HG03103 (cell line): ENCODE data around the gene XPR1.
A peak's percentile ranks its signal among the peaks of the same experiment; 100 is the strongest.

Experiments used
- ATAC-seq: cut with Tn5 transposase; IDR thresholded peaks from one replicate; pipeline ENCODE4 v1.9.1; 2021; ENCODE audit warnings: low read depth; ENCODE audit not compliant: unreplicated experiment

XPR1 gene

DNA sequence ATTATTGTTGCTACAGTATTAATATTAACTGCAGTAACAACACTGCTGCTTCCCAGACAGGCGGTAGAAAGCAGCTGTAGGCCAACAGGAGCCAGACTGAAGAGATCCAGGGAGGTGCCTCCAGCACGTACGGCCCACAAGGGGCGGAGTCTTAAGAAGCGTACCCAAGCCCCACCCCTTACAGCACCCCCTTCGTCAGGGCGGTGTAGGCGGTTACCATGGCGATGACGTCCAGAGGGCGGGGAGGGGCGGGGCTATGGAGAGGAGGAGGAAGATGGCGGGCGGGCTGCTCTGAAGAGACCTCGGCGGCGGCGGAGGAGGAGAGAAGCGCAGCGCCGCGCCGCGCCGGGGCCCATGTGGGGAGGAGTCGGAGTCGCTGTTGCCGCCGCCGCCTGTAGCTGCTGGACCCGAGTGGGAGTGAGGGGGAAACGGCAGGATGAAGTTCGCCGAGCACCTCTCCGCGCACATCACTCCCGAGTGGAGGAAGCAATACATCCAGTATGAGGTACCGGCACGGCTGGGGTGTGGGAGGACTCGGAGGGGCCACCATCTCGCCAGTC is at the start of gene XPR1:
Gene XPR1 (plus strand): TSS at position 257 of the 560 bp plus-strand sequence. CDS start 180 bp downstream, at position 437.
- ATAC-seq, result peak; percentile 98

DNA sequence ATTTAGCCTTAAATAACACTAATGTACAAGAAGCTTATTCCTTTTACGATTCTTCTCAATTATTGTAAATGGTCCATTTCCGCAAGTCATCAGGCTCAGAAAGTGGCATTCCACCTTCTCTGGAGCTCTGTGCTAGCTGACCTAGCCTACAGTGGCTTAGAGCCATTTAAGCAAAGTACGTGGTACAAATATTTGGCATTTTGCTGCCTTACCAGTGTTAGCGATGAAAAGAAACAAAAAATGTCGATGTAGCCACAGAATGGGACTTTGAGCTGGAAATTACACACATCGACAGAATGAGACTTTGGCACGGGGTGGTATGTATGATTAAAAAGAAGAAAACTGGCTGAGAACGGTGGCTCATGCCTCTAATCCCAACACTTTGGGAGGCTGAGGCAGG is 47.0 kb upstream of the XPR1 start:
- ATAC-seq, result no peak

DNA sequence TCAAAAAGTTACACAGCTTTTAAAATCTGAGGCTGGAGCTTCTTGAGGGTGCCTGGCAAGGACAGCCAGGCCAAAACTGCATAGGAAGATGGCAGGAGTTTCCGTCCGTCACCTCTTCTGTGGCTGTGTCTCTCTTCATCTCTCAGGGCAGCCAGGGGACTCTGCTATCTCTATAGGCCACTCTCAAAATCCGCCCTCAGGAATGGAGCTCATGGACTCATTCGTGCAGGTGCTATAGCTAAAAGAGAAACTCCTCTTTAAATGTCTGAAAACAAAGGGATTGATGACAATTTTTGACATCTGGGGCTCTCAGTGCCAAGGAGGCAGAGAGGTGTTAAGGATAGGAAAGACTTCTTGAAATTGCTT is 45.8 kb upstream of the XPR1 start:
- ATAC-seq, result no peak

DNA sequence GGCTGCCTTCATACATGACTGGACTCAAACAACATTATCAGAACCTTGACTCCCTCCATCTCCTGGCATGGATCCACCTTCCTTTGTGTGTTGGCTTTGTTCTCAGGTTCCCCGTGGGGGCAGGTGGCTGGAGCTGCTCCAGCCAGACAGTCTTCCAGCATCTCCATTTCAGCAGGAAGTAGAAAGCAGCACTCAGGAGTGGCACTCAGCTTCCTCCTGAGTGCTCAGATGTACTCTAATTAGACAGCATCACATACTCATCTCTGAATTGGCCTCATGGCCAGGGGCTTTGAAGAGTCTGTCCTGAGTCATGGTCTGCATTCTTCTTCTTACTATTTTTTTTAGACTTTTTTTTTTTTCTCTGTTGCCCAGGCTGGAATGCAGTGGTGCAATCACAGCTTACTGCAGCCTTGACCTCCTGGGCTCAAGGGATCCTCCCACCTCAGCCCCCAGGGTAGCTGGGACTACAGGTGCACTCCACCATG is 45.1 kb upstream of the XPR1 start:
- ATAC-seq, result no peak

DNA sequence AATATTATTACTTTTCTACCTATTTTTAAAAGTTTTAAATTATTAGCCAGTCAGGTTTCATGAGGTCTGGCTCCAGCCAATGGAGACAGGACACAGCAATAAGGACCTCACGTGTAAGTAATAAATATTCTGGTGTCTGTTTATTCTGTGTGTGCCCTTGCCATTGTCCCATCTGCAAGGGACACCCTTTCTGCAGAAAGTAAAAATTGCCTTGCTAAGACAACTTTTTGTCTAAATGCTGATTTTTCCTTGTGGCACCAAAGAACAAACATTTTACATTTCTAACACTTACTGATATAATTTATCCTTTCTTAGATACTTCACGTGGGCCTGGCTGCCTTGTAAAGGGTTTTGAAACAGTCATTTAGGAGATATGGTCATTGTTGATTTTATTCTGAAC is 43.7 kb upstream of the XPR1 start:
- ATAC-seq, result no peak

DNA sequence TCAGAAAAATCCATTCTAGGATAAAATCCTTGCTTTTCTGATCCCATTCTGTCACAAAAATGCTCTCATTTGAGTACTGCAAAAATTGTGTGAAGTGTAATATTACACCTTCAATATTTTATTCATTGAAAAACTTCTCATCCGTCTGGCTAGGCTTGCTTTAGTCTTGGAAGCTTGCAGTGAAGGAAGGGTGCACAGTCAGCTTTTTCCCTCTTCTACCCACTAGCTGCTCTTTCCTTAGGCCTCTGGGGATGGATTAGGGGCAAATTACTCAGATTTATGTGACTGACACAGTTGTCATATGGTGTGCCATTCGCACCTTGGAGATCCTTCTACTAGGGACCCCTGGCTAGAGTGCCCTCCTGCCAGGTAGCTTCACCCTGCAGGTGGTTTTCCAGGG is 40.9 kb upstream of the XPR1 start:
- ATAC-seq, result no peak

DNA sequence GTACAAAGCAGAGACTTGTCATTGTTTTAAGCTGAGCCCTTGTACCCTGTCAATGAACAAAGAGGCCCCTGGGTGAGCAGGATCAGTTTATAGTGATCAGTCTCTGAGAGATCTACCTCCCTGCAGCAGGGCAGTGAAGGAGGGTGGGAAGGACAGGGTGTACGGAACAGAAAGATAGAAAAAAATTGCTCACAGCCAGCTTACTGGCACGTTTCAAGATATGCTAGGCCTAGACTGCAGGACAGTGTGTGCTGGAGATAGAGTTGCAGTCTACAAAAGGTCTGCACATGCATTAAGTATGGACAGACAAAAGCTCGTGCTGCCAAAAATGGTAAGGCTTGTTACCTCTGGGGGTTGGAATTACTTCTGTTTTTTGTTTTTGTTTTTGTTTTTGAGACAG is 38.4 kb upstream of the XPR1 start:
- ATAC-seq, result no peak

DNA sequence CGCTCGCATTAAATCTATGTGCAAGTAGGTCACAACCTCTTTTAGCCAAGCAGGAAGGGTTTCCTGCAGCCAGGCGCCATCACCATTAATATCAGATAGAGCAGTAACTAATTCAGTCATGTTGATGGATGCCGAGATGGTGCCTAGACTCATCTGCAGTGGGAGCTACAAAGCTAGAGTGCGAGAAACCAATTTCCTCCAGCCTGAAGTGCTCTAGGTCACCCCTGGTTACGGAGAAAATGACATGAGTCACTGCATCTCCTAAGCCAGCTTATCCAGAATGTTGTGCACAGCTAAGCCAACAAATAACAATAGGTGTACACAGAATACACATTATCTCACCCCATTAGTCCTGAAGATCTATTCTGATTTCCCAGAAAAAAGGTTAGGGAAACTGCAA is 37.1 kb upstream of the XPR1 start:
- ATAC-seq, result no peak

DNA sequence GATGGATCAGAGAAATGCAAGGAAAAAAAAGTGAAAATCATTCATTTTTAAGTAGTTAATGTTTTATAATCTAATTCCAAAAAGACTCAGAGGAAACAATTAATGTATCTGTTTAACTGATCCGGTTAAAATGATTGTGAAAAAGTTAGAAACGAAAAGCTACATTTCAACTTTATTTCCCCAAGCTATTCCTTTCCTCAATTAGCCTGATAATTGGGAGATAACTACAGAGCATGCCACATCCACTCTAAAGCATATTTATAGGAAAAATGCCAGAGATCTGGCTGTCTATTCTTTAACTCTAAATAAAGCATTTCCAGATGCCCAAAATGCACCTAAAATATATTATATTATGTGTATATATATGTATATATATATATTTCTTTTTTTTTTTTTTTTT is 35.9 kb upstream of the XPR1 start:
- no peak for ATAC-seq

DNA sequence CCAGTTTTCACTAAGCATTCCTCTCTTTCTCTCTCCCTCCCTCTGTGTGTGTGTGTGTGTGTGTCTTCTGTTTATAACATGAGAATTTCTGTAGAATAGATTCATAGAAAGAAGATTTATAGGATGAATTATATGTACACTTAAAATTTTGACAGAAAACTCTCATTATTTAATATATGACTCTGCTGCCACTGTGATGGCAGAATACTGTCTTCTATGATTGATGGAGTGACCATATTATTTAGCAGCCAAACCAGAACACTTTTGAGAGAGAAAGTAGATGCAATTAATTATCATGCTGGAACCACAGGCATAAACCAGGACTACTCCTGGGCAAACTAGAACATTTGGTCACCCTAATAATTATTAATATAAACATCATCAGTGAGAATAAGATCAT is 34.3 kb upstream of the XPR1 start:
- no peak for ATAC-seq

DNA sequence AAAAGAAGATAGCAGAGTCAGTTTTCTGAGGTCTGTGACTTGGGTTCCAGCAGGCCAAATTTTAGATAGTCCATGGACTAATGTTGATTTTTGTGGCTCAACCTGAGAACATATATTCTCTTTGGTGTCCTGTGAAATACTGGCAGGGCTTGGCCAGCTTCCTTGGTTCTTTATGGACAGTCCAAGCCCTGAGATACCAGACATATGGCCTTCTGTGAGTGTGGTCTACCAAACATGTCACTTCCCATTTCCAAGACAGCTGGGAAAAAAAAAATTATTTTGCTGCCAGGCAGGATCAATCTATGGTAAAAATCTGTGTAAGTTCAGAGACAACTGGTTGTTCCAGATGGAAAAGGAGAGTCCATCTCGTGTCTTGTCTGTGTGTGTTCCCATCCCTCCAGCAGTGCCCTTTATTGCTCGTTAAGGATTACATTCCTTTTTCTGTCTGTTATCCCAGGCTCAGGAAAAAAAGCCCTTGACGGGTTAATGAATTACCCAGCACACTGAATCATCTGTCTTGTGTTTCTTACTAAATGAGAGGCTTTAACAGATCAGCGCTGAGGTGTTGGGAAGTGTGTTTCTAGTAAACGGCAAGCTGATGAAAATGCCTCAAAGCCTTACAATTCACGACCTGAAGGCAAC is 33.4 kb upstream of the XPR1 start:
- no peak for ATAC-seq

DNA sequence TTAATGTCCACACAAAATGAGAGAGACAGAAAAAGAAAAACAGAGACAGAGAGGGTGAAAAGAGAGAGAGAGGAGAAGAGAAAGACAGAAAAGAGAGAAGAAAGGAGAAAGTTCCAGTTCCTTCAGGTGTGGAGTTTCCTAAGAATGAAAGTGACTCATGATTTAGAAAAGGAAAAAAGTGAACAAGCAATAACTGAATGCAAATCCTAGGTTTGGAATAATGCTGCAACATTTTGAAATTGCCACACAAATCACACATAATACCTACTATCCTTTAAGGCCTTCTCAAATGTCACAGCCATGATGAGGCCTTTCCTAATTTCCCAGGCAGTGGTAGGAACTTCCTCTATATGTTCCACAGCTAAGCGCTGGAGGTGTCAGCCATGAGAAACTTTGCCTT is 31.5 kb upstream of the XPR1 start:
- no peak for ATAC-seq

DNA sequence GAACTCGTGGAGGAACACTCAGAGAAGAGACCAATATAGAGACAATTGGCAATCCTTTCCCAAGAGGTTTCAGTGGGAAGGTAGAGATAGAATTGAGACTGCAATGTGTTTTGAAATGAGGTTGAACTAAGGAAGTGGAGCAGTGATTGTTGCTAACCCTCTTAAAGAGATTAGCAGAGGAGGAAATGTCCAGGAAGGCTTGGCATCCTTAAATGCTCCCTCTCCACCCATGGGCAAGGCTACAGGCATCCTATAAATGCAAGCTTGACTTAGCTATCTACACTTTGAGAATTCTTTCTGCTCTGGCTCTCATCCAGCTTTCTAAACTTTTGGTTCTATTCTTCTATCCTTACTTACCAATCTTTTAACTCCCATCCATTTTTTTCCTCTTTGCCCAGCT is 30.3 kb upstream of the XPR1 start:
- no peak for ATAC-seq

DNA sequence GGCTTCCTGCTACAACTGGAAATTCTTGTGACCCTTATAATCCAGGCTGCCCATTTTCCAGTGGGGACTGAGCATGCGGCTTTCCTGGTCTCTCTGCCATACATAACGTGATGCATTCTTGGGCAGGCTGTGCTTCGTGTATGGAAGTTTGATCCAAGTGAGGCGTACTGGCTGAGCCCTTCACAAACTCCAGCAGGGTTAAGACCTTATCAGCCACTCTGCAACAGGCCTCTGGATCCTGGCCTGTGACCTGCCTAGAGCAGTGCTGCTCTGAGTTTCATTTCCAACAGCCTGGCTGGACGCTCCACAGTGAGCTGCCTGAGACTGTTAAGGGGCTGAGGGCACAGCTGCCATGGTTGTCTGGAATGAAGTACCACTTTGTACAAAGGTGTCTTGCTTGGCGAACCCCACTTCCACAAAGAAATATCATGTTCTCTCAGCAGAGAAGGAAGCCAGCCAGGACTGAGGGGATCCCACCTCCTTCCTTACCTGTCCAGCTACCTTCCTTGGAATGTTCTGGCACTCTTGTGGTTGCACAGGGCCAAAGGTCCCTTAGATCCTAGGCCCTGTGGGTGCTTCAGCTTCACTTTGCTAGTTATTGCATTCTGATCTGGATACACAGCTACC is 28.5 kb upstream of the XPR1 start:
- ATAC-seq, result no peak

DNA sequence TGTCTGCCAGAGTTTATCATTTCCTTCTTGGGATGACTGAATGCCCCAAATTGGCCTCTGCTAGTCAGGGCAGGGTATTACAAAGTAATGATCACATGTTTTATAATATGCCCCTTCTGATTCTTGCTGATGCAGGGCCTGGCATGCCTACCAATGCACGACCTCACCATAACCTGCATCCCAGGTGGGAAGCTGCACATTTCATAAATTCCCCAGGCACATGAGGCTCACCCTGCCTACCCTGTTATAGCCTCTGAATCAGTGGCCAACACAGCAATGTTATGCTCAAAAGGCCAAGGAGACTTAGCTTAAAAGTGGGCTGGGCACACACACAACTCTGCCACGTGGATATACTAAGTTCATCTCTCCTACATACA is 28.0 kb upstream of the XPR1 start:
- no peak for ATAC-seq

DNA sequence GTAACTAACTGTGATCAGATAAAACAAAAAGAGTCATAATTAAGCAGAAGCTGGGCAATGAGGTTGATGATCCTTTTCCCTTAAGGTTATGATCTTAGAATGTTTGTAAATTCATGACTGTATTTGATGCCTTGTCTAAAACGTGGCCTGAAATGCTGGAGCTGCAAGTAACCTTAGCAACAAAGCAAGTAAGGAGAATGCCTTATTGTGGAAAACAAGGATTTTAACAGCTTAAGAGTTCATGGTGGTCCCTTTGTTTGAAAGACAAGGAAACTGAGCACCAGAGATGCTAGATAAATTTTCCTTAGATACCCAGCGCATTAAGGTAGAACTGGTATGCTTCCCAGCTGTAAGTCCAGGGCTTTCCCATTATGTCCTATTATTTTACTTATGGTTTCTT is 25.7 kb upstream of the XPR1 start:
- no peak for ATAC-seq

DNA sequence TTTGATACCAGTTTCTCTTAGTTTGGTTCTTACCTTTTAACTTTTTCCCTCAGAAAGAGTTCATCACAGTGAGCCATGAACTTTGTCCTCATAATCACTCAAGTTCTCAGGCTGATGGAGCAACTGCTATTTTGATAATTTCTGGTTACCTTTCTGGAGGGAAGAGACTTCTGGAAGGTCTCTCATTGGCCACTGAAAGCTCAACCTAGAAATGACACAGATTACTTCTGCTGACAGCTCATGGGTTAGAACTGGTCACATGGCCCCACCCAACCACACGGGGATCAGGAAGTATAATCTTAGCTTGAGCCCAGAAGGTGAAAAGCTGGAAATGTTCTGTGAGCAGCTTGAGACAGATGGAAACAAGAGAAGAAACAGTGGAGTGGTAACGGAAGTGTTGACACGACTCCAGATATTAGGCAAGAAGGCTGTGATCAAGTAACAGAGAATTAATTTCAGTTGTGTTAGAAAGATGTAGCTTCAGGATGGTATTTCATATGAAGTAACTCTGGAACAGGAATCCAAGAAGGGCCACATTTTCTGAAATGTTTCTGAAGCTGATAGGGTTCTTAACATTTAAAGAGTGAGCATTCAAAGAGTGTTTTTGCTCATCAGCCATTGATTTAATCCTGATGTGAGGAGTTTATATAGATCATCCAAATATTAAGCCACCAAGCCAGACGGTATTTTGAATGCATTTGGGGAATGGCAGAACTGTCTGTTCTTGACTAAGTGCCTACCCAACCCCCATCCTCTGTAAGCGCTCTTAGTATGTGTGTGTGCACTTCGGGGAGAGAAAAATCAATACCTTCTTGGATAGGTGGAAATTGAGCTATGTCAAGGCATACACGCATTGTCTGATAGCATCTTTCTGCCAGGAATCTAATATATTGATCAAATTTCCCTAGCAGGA is 21.9 kb upstream of the XPR1 start:
- no peak for ATAC-seq

DNA sequence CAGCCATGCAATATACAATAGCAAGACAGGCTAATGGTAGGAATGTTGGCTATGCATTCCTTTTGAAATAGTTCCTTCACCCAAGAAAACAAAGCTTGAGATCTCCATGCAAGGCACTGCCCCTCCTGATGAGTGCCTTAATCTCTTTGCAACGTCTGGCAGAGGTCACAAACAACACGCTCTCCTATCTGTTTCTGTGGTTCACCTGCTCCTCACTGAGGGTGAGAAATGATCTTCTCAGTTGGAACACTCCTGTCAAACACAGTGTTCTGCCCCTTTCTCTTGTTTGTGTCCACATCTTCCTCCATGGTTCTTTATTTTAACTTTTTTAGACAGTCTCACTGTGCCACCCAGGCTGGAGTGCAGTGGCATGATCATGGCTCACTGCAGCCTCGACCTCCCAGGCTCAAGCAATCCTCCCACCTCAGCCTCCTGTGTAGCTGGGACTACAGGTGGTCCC is 21.2 kb upstream of the XPR1 start:
- ATAC-seq, result no peak

DNA sequence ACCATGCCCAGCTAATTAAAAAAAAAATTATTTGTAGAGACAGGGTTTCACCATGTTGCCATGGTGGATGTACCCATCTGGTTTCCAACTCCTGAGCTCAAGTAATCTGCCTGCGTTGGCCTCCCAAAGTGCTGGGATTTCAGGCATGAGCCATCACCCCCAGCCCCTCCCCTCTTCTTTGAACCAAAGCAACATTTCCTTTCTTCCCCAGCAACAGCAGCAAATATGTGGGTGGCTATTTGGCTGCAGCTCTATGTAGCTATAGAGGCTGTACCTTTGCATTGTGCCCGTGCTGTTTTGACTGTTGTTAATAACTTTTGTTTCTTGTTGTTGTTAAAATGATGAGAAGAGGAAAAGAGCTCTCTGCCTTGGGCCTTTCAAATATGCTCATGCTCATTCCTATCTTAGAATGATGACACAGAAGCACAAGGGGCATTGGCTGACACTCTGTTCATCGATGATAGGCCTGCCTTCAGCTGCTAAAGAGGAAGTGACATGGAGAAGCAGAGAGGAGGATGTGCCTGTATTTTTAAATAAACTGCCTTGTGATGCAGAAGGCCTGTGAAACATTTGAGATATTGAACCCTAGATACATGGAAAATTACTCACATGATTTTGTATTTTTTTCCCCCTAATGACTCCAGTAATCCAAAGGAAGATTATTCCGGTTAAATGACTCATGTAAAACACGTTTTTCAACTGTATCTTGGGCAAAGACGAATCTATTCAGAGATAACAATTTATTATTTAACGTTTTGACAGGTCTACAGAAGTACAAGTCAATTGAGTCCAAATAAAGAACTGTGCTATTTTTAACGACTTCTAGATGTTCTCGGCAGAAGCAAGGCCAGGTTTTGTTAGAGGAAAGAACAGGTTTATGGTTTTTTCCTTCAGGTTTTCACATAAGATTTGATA is 20.5 kb upstream of the XPR1 start:
- no peak for ATAC-seq

DNA sequence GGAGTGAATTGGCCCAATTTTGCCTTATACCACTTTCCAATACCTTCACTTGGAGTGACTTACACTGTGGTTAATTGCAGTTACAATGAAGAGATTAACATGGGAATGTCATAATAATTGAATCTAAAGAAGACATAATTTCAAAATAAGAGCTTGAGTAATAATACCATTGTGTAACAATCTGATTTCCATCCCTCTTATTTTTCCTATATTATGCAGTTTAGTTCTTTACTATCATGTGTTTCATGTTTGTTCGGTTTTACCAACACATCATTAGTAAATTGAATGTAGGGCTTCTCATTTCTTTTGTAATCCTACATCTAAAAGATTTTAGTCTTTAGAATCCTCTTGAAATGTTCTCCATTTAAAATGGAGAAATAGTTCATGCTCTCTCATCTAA is 19.2 kb upstream of the XPR1 start:
- ATAC-seq, result no peak
